HG03342 (cell line): ENCODE measurements around the gene FKBP14.
A peak's percentile ranks its signal among the peaks of the same experiment; 100 is the strongest.

Source experiments
- ATAC-seq: cut with Tn5 transposase; IDR thresholded peaks from one replicate; pipeline ENCODE4 v1.9.1; 2021; ENCODE audit warnings: mild to moderate bottlenecking, moderate library complexity; ENCODE audit not compliant: unreplicated experiment

FKBP14 gene

GRCh38 chr7:30036220-30036619, 9.7 kb upstream of the FKBP14 start:
- ATAC-seq = no peak

GRCh38 chr7:30034501-30034900, 8.0 kb upstream of the FKBP14 start:
- no peak for ATAC-seq

- ATAC-seq = no peak
Measured at GRCh38 chr7:30032310-30033125, 6.0 kb upstream of the FKBP14 start.

- ATAC-seq = no peak
Measured at GRCh38 chr7:30029696-30030095, 3.2 kb upstream of the FKBP14 start.

- peak; percentile 15 for ATAC-seq
Measured at GRCh38 chr7:30028749-30029635, 2.5 kb upstream of the FKBP14 start.

GRCh38 chr7:30028216-30028748, 1.8 kb upstream of the FKBP14 start, which contains the start of gene PLEKHA8:
Gene PLEKHA8, plus strand, starts transcription at chr7:30028412. Its CDS starts 351 bp downstream, at chr7:30028763.
- ATAC-seq = peak; percentile 41

GRCh38 chr7:30027740-30028215, 1.3 kb upstream of the FKBP14 start:
- ATAC-seq = peak; percentile 4

GRCh38 chr7:30027065-30027456, 559 bp upstream of the FKBP14 start:
- ATAC-seq = peak; percentile 25

GRCh38 chr7:30023524-30023923, 3.0 kb downstream of the FKBP14 start:
- ATAC-seq = no peak

GRCh38 chr7:30022991-30023390, 3.5 kb downstream of the FKBP14 start:
- no peak for ATAC-seq

- no peak for ATAC-seq
Measured at GRCh38 chr7:30020535-30020934, 6.0 kb downstream of the FKBP14 start.

GRCh38 chr7:30019960-30020359, 6.5 kb downstream of the FKBP14 start:
- no peak for ATAC-seq

GRCh38 chr7:30019387-30019786, 7.1 kb downstream of the FKBP14 start:
- no peak for ATAC-seq

GRCh38 chr7:30018451-30018850, 8.1 kb downstream of the FKBP14 start:
- ATAC-seq = no peak

GRCh38 chr7:30012757-30013156, 13.7 kb downstream of the FKBP14 start:
- no peak for ATAC-seq

- ATAC-seq = no peak
Measured at GRCh38 chr7:30010021-30010420, 16.5 kb downstream of the FKBP14 start.

- no peak for ATAC-seq
Measured at GRCh38 chr7:30005464-30005863, 21.0 kb downstream of the FKBP14 start.

- ATAC-seq = no peak
Measured at GRCh38 chr7:30003098-30003497, 23.4 kb downstream of the FKBP14 start.

- ATAC-seq = no peak
Measured at GRCh38 chr7:30001998-30002397, 24.5 kb downstream of the FKBP14 start.

- ATAC-seq = no peak
Measured at GRCh38 chr7:29998489-29998888, 28.0 kb downstream of the FKBP14 start.

- no peak for ATAC-seq
Measured at GRCh38 chr7:29996321-29996720, 30.2 kb downstream of the FKBP14 start.
